NCI-H2107 treated with DMSO at 0.1 percent for 48 hours (cell line): ENCODE measurements around the gene BICD1.
"Not testable (repeated sequence)": the region's sequence is repeated elsewhere in the genome, so short reads cannot be mapped to it uniquely, and the experiment has no call there.

Experiments used
- DNase-seq: peaks from one replicate; lab custom pipeline; 2025; ENCODE audit not compliant: unreplicated experiment; lab: John Stamatoyannopoulos, UW

BICD1 gene

GRCh38 chr12:32274665-32275064 lies 168.0 kb downstream of the BICD1 start:
- DNase-seq, result no peak

GRCh38 chr12:32275520-32275919 lies 168.9 kb downstream of the BICD1 start:
- DNase-seq, result not testable (repeated sequence)

- no peak for DNase-seq
These were observed 171.1 kb downstream of the BICD1 start for GRCh38 chr12:32277774-32278173.

GRCh38 chr12:32281098-32281497 lies 174.5 kb downstream of the BICD1 start:
- no peak for DNase-seq

GRCh38 chr12:32284561-32284960 lies 177.9 kb downstream of the BICD1 start:
- DNase-seq, result no peak

GRCh38 chr12:32285021-32285420 lies 178.4 kb downstream of the BICD1 start:
- DNase-seq, result no peak

GRCh38 chr12:32285489-32285888 lies 178.8 kb downstream of the BICD1 start:
- no peak for DNase-seq

- DNase-seq, result no peak
These were observed 183.8 kb downstream of the BICD1 start for GRCh38 chr12:32290411-32290810.

- DNase-seq, result no peak
These were observed 185.5 kb downstream of the BICD1 start for GRCh38 chr12:32292151-32292550.

- no peak for DNase-seq
These were observed 187.3 kb downstream of the BICD1 start for GRCh38 chr12:32293808-32294419.

GRCh38 chr12:32296567-32296966 lies 189.9 kb downstream of the BICD1 start:
- DNase-seq, result no peak

- DNase-seq, result no peak
These were observed 192.3 kb downstream of the BICD1 start for GRCh38 chr12:32298917-32299316.

GRCh38 chr12:32301216-32301615 lies 194.6 kb downstream of the BICD1 start:
- DNase-seq, result no peak

- no peak for DNase-seq
These were observed 195.8 kb downstream of the BICD1 start for GRCh38 chr12:32302218-32303173.

- DNase-seq, result no peak
These were observed 196.5 kb downstream of the BICD1 start for GRCh38 chr12:32303174-32303549.

- peak; percentile 9 for DNase-seq
These were observed 198.5 kb downstream of the BICD1 start for GRCh38 chr12:32305163-32305562.

GRCh38 chr12:32307326-32307725 lies 200.7 kb downstream of the BICD1 start:
- no peak for DNase-seq

GRCh38 chr12:32309811-32310736 lies 203.4 kb downstream of the BICD1 start:
- DNase-seq, result peak; percentile 31

GRCh38 chr12:32312049-32312670 lies 205.5 kb downstream of the BICD1 start:
- DNase-seq, result peak; percentile 76

GRCh38 chr12:32322354-32322753 lies 215.7 kb downstream of the BICD1 start:
- DNase-seq, result no peak

GRCh38 chr12:32331133-32331532 lies 224.5 kb downstream of the BICD1 start:
- no peak for DNase-seq
